Ishikawa (cell line): ENCODE results near the gene LRRC75B.
A peak's percentile ranks its signal among the peaks of the same experiment; 100 is the strongest.

Experiments
- CEBPB ChIP-seq: IDR thresholded peaks from 2 replicates; pipeline ENCODE4 v1.6.1; 2012
- CREB1 ChIP-seq: IDR thresholded peaks from 2 replicates; pipeline ENCODE4 v1.6.1; 2012; ENCODE audit warnings: low read depth
- EGR1 ChIP-seq: IDR thresholded peaks from 2 replicates; pipeline ENCODE4 v1.6.1; 2012
- EP300 ChIP-seq: IDR thresholded peaks from 2 replicates; pipeline ENCODE4 v1.6.1; 2012; ENCODE audit warnings: borderline replicate concordance
- FOXM1 ChIP-seq: IDR thresholded peaks from 2 replicates; pipeline ENCODE4 v1.6.1; 2012; ENCODE audit warnings: low read depth, borderline replicate concordance
- NFIC ChIP-seq: IDR thresholded peaks from 2 replicates; pipeline ENCODE4 v1.6.1; 2012
- RAD21 ChIP-seq: IDR thresholded peaks from 2 replicates; pipeline ENCODE4 v1.6.1; 2012; ENCODE audit warnings: low read depth
- TAF1 ChIP-seq: IDR thresholded peaks from 2 replicates; pipeline ENCODE4 v1.6.1; 2012; ENCODE audit warnings: low read depth, mild to moderate bottlenecking
- TCF12 ChIP-seq: IDR thresholded peaks from 2 replicates; pipeline ENCODE4 v1.6.1; 2012; ENCODE audit warnings: low read depth
- TEAD4 ChIP-seq: IDR thresholded peaks from 2 replicates; pipeline ENCODE4 v1.6.1; 2012
- YY1 ChIP-seq: IDR thresholded peaks from 2 replicates; pipeline ENCODE4 v1.6.1; 2012; ENCODE audit warnings: low read depth
- ZBTB7A ChIP-seq: IDR thresholded peaks from 2 replicates; pipeline ENCODE4 v1.6.1; 2012; ENCODE audit warnings: low read depth
- TF ChIP-seq, protein P1 (sequence below): IDR thresholded peaks from 2 replicates; pipeline ENCODE4 v1.6.1; 2012; ENCODE audit warnings: low read depth, mild to moderate bottlenecking
- TF ChIP-seq, protein P2 (sequence below): IDR thresholded peaks from 2 replicates; pipeline ENCODE4 v1.6.1; 2012
- TF ChIP-seq, protein P3 (sequence below): IDR thresholded peaks from 2 replicates; pipeline ENCODE4 v1.6.1; 2012

LRRC75B gene

DNA sequence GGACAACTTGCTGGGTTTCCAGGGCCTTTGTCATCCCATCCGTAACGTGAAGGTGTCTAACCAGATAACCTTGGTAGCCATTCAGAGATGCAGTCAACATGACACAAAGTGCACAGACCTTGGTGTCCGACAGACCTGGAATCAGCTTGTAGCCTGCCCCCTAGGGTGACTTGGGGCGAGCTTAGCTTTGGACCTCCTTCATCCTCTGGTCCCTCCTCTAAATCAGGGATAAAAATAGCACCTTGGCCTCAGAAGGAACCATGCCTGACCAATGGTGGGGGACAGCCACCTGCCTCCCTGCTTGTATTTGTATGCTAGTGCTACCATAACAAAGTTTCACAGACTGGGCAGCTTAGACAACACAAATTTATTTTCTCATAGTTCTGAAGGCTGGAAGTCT lies 33.4 kb downstream of the LRRC75B start:
- TF ChIP-seq YY1 (no peak), EP300 (no peak), CEBPB (no peak), TCF12 (no peak), CREB1 (no peak)
- TF ChIP-seq, protein P1, sequence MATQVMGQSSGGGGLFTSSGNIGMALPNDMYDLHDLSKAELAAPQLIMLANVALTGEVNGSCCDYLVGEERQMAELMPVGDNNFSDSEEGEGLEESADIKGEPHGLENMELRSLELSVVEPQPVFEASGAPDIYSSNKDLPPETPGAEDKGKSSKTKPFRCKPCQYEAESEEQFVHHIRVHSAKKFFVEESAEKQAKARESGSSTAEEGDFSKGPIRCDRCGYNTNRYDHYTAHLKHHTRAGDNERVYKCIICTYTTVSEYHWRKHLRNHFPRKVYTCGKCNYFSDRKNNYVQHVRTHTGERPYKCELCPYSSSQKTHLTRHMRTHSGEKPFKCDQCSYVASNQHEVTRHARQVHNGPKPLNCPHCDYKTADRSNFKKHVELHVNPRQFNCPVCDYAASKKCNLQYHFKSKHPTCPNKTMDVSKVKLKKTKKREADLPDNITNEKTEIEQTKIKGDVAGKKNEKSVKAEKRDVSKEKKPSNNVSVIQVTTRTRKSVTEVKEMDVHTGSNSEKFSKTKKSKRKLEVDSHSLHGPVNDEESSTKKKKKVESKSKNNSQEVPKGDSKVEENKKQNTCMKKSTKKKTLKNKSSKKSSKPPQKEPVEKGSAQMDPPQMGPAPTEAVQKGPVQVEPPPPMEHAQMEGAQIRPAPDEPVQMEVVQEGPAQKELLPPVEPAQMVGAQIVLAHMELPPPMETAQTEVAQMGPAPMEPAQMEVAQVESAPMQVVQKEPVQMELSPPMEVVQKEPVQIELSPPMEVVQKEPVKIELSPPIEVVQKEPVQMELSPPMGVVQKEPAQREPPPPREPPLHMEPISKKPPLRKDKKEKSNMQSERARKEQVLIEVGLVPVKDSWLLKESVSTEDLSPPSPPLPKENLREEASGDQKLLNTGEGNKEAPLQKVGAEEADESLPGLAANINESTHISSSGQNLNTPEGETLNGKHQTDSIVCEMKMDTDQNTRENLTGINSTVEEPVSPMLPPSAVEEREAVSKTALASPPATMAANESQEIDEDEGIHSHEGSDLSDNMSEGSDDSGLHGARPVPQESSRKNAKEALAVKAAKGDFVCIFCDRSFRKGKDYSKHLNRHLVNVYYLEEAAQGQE = no peak

DNA sequence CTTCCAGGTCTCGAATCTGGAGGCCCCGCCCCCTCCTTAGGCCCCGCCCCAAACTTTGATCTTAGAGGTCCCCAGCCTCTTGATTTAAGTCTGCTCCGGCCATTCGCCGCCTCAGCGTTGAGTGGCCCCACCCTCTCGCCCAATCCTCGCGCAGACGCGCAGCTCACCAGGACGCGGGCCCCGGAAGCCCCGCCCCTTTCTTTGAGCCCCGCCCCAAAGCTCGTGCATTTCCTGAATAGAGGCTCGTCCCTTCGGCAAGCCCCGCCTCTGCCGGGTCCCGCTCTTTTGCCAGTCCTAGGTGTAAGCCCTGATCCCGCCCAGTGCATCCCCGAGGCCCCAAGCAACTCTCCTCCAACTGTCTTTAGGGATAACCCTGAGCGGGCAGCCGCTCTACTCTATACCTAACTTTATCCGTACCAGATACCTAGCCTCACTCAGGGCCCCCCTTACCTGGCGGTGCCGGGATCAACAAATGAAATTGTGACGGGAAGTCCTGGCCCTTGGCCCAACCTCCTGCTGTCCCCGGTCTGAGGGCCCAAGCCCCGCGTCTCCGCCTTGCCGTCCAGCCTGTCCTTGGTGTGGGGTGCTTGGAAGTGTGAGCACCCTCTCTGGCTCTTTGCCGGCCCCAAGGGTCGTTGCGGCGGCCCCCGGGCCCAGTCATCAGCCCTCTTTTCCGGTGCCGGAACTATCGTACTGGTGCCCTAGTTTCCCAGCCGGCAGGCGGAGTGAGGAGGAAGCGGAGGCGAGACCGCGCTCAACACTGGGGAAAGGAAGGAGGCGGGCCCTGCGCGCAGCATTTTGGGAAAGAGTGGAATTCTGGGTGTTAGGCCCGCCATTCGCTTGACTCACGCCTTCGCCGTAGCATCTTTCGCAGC lies 37.5 kb downstream of the LRRC75B start, which contains the start of gene SNRPD3:
Gene SNRPD3, plus strand, starts transcription at position 835 of the 875 bp plus-strand sequence. CDS start 1,676 bp downstream, outside the sequence.
- peak; percentile 93 for TF ChIP-seq YY1
- TF ChIP-seq RAD21 = no peak
- peak; percentile 93 for TF ChIP-seq TAF1
- TF ChIP-seq CREB1 = peak; percentile 60
- TF ChIP-seq, protein P2, sequence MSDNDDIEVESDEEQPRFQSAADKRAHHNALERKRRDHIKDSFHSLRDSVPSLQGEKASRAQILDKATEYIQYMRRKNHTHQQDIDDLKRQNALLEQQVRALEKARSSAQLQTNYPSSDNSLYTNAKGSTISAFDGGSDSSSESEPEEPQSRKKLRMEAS = peak; percentile 91
- TF ChIP-seq CEBPB = no peak
- TF ChIP-seq NFIC = peak; percentile 84
- TF ChIP-seq, protein P3, sequence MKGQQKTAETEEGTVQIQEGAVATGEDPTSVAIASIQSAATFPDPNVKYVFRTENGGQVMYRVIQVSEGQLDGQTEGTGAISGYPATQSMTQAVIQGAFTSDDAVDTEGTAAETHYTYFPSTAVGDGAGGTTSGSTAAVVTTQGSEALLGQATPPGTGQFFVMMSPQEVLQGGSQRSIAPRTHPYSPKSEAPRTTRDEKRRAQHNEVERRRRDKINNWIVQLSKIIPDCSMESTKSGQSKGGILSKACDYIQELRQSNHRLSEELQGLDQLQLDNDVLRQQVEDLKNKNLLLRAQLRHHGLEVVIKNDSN = peak; percentile 55; the same call in 1 of the 2 replicates
- peak; percentile 44; the same call in 1 of the 2 replicates for TF ChIP-seq EP300
- peak; percentile 60; the same call in 1 of the 2 replicates for TF ChIP-seq TEAD4
- peak; percentile 83 for TF ChIP-seq TCF12
- no peak for TF ChIP-seq ZBTB7A
- peak; percentile 84 for TF ChIP-seq EGR1
- TF ChIP-seq, protein P1 = 0 out of 2 replicates have a peak, but pooled peaks have one; percentile 14
- TF ChIP-seq FOXM1 = peak; percentile 41; the same call in 1 of the 2 replicates

DNA sequence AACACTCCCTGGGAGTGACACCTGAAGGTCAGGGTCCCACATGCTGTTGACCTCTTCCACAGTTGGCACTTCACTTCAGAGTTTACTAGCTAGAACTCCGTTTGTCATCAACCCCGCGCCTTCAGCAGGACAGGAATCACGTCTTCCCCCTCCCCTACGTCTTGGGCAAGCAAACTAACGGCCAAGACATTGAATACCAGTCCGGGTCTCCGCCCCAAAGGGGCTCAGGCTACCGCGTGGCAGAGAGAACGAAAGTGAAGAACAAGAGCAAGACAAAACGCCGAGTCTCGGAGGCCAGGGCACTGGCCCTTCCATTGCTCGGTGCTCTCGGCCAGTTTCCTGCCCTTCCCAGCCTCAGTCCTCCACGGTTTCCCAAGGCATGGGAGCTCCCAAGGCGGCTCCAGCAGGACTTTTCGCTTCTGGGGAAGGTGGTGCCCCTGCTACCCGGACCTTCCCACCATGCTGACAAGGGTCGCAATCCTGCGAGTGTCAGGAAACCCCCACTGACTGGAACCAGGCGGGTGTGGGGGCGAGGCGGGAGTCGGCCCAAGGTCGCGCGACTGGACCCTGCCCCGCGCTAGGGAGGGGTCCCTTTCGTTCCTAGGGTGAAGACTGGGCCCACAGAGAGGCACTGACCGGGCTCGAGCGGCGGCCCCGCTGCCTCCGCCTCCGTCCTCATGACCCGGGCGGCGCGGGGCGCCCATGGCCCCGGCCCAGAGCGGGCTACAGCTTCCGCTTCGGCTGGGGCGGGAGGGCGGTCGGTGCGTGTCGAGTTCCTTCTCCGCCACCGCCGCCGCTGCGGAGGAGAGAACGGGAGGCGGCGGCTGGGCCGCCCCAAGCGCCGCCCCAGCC lies 38.3 kb downstream of the LRRC75B start, which contains the start of gene GUCD1:
Gene GUCD1, minus strand, starts transcription at position 826 of the 852 bp plus-strand sequence. Its CDS starts 147 bp downstream, at position 679.
- 0 out of 2 replicates have a peak, but pooled peaks have one; percentile 41 for TF ChIP-seq YY1
- TF ChIP-seq, protein P2 = peak; percentile 41; the same call in 1 of the 2 replicates
- TF ChIP-seq FOXM1 = no peak
- TF ChIP-seq TAF1 = peak; percentile 29; the same call in 1 of the 2 replicates

DNA sequence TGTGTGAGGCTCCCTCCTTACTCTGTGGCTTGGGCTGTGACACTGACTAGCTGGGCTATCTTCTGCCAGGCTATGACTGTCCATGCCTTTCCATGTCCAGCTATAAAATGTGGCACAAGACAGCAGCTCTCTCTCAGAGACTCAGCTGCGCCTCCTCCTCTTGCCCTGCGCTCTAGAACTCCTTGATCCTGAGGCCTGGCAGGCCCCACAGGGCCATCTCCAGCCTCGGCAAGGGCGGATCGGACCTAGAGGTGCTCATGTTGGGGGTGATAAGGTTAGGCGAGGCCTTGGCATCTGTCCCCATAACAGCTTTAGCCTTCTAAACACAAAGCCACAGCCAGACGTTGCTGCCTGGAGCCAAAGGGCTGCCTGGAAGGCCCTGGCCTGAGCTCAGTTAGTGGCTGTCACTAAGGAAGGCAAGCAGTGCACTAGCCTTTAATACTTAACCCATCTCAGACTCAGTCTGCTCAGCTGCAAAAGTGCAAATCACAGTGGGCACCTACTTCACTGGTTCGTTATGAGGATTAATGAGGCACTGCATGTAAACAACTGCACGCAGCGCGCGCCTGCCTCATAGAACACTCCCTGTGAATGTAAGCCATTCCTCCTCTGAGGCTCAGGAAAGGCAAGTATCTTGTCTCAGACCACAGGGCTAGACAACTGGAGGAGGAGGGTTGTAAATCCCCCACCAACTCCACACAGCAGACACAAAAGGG lies 39.1 kb downstream of the LRRC75B start:
- TF ChIP-seq EP300 = no peak

DNA sequence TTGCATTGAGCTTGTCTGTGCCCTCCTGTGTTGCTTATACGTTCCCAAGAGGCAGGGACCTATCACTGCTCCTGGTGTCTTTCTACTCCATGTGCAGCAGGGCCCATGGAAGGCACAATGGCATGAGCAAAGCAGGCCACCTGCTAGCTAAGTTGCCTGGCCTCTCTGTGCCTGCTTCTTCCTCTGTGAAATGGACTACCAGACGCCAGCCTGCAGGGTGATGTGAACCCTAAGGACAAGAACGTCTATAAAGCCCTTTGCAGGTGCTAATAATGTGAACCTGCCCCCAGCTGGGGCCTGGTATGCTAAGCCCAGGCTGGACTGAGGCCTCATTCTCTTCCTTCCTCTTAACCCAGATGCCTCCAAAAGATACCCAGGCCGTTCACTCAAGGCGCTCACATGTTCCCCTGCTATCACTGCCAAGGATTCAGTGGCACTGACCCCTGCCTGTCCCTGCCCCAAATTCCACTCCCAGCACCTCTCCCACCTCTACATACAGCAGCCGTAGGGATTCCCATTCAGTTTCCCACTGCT lies 41.9 kb downstream of the LRRC75B start:
- TF ChIP-seq YY1 = no peak
- TF ChIP-seq TEAD4 = no peak
- TF ChIP-seq, protein P2 = no peak
- no peak for TF ChIP-seq TCF12
- TF ChIP-seq EP300 = no peak
- no peak for TF ChIP-seq TAF1
- no peak for TF ChIP-seq NFIC
- no peak for TF ChIP-seq CREB1
- no peak for TF ChIP-seq FOXM1
- no peak for TF ChIP-seq EGR1
- TF ChIP-seq CEBPB = no peak
- TF ChIP-seq, protein P3 = no peak
- TF ChIP-seq, protein P1 = no peak
- TF ChIP-seq ZBTB7A = no peak
- no peak for TF ChIP-seq RAD21
